IMR-90 (cell line): Measurements from ENCODE around the gene GTF3C6. TPM values are rescaled to one million over a fixed set of nuclear protein-coding genes. Genes with fewer than 3 reads are reported as not detected.
A peak's percentile ranks its signal among the peaks of the same experiment; 100 is the strongest.

Source experiments
- ATAC-seq: fragments of 200-7000 bp; cut with Tn5 transposase; 2 replicates; pipeline ENCODE4 v1.9.1; 2020; ENCODE audit warnings: low read depth, mild to moderate bottlenecking, moderate library complexity
- BruUV-seq: library from RNA; stranded (reverse); fragments of 400-500 nt; replicated peaks from 2 replicates; lab custom pipeline; 2021; lab: Mats Ljungman, UMichigan
- CTCF ChIA-PET: fragments of 300-600 bp; formaldehyde crosslinking; extraction: SDS; loops from one replicate; lab custom pipeline; 2021; ENCODE audit warnings: antibody characterized with exemption; lab: Yijun Ruan, JAX
- POLR2A ChIA-PET: fragments of 300-600 bp; sonication (Branson Sonifier 250); formaldehyde crosslinking; loops from one replicate; lab custom pipeline; 2022; ENCODE audit warnings: antibody characterized with exemption; ENCODE audit not compliant: unreplicated experiment; lab: Charles Lee
- DNase-seq: peaks from one replicate; pipeline ENCODE4 v3.0.0; 2013
- H2AFZ ChIP-seq: replicated peaks from 2 replicates; pipeline ENCODE3; 2013; ENCODE audit warnings: low read length, mild to moderate bottlenecking; ENCODE audit not compliant: poor library complexity
- H2AK5ac ChIP-seq: 2 replicates; pipeline ENCODE4 v1.6.1; 2013; ENCODE audit warnings: low read depth, low read length, inconsistent platforms
- H2AK9ac ChIP-seq: replicated peaks from 2 replicates; pipeline ENCODE3; 2013; ENCODE audit warnings: mild to moderate bottlenecking, low read depth, low read length, moderate library complexity; ENCODE audit not compliant: poor library complexity
- H2BK120ac ChIP-seq: 2 replicates; pipeline ENCODE4 v1.6.1; 2013; ENCODE audit warnings: low read depth, low read length, inconsistent platforms
- H2BK15ac ChIP-seq: 3 replicates; pipeline ENCODE4 v1.6.1; 2013; ENCODE audit warnings: low read depth, low read length, inconsistent platforms
- H2BK20ac ChIP-seq: 2 replicates; pipeline ENCODE4 v1.6.1; 2013; ENCODE audit warnings: low read depth, mild to moderate bottlenecking, inconsistent platforms, low read length, moderate library complexity
- H2BK5ac ChIP-seq: 2 replicates; pipeline ENCODE4 v1.6.1; 2013; ENCODE audit warnings: mild to moderate bottlenecking, low read depth, low read length, inconsistent platforms; ENCODE audit not compliant: poor library complexity, severe bottlenecking
- H3K14ac ChIP-seq: replicated peaks from 2 replicates; pipeline ENCODE4 v1.6.1; 2013; ENCODE audit warnings: low read depth, low read length, inconsistent platforms
- H3K18ac ChIP-seq: 2 replicates; pipeline ENCODE4 v1.6.1; 2013; ENCODE audit warnings: low read depth, low read length, control low read depth
- H3K23ac ChIP-seq: 2 replicates; pipeline ENCODE4 v1.6.1; 2013; ENCODE audit warnings: low read depth, low read length, inconsistent platforms
- H3K27ac ChIP-seq: 2 replicates; pipeline ENCODE4 v1.5.1; 2013; ENCODE audit warnings: mild to moderate bottlenecking, control low read depth, low read length; ENCODE audit not compliant: insufficient read depth
- H3K27me3 ChIP-seq: 2 replicates; pipeline ENCODE4 v1.6.1; 2013; ENCODE audit warnings: low read length; ENCODE audit not compliant: control insufficient read depth, insufficient read depth
- H3K36me3 ChIP-seq: 2 replicates; pipeline ENCODE4 v1.6.1; 2013; ENCODE audit warnings: low read length, mixed read lengths; ENCODE audit not compliant: control insufficient read depth, insufficient read depth
- H3K4ac ChIP-seq: 2 replicates; pipeline ENCODE4 v1.6.1; 2013; ENCODE audit warnings: low read depth, low read length, inconsistent platforms
- H3K4me1 ChIP-seq: 2 replicates; pipeline ENCODE4 v1.6.1; 2013; ENCODE audit warnings: low read length, mixed read lengths; ENCODE audit not compliant: control insufficient read depth, insufficient read depth
- H3K4me2 ChIP-seq: 2 replicates; pipeline ENCODE4 v1.6.1; 2013; ENCODE audit warnings: low read depth, mild to moderate bottlenecking, control low read depth, low read length, moderate library complexity
- H3K4me3 ChIP-seq: 2 replicates; pipeline ENCODE4 v1.5.1; 2013; ENCODE audit warnings: low read depth, mild to moderate bottlenecking, control low read depth, low read length, moderate library complexity; ENCODE audit not compliant: insufficient read depth
- H3K56ac ChIP-seq: 2 replicates; pipeline ENCODE4 v1.6.1; 2013; ENCODE audit warnings: low read length, inconsistent platforms; ENCODE audit not compliant: insufficient read depth; ENCODE audit errors: extremely low read depth
- H3K79me1 ChIP-seq, 2 experiments: 2 replicates each; pipeline ENCODE4 v1.6.1; 2013; ENCODE audit warnings: low read length in 2 of 2, inconsistent platforms in 1 of 2, low read depth in 1 of 2
- H3K9ac ChIP-seq: 2 replicates; pipeline ENCODE4 v1.6.1; 2013; ENCODE audit warnings: low read depth, low read length, control low read depth
- H3K9me1 ChIP-seq: 2 replicates; pipeline ENCODE4 v1.6.1; 2013; ENCODE audit warnings: low read length, inconsistent platforms; ENCODE audit not compliant: insufficient read depth
- H3K9me3 ChIP-seq: 2 replicates; pipeline ENCODE4 v1.6.1; 2013; ENCODE audit warnings: low read length; ENCODE audit not compliant: control insufficient read depth, insufficient read depth
- H4K20me1 ChIP-seq: 2 replicates; pipeline ENCODE4 v1.6.1; 2013; ENCODE audit warnings: low read length, inconsistent platforms; ENCODE audit not compliant: insufficient read depth
- H4K5ac ChIP-seq: 2 replicates; pipeline ENCODE4 v1.6.1; 2013; ENCODE audit warnings: mild to moderate bottlenecking, low read depth, low read length, control low read depth
- H4K8ac ChIP-seq, 2 experiments: 2 replicates each; pipeline ENCODE4 v1.6.1; 2013; ENCODE audit warnings: low read depth in 2 of 2, low read length in 2 of 2, control low read depth in 1 of 2, inconsistent platforms in 1 of 2
- H4K91ac ChIP-seq: 2 replicates; pipeline ENCODE4 v1.6.1; 2013; ENCODE audit warnings: low read depth, low read length, inconsistent platforms; ENCODE audit not compliant: insufficient read depth
- BHLHE40 ChIP-seq: fragments of 150-350 bp; IDR thresholded peaks from 2 replicates; pipeline ENCODE4 v1.6.1; 2016; ENCODE audit warnings: mild to moderate bottlenecking, low read depth, low read length
- CEBPB ChIP-seq: IDR thresholded peaks from 2 replicates; pipeline ENCODE4 v1.6.1; 2012; ENCODE audit warnings: low read depth, low read length, improper control_type of control experiment
- MAZ ChIP-seq: IDR thresholded peaks from 2 replicates; pipeline ENCODE4 v1.6.1; 2012; ENCODE audit warnings: low read depth, mild to moderate bottlenecking, low read length, improper control_type of control experiment, moderate library complexity, borderline replicate concordance
- NFE2L2 ChIP-seq: fragments of 150-350 bp; IDR thresholded peaks from 2 replicates; pipeline ENCODE4 v1.6.1; 2016; ENCODE audit warnings: low read depth, mild to moderate bottlenecking, low read length
- RCOR1 ChIP-seq: IDR thresholded peaks from 2 replicates; pipeline ENCODE4 v1.6.1; 2012; ENCODE audit warnings: mild to moderate bottlenecking, low read length, improper control_type of control experiment; ENCODE audit not compliant: insufficient replicate concordance
- WGBS, 2 experiments: methylation state at CpG; one replicate each; pipeline versions ENCODE4 v1.1.5 to v1.1.7; 2013; ENCODE audit warnings: missing lambda C conversion rate in 2 of 2; ENCODE audit not compliant: insufficient read length in 1 of 2; ENCODE audit errors: extremely low coverage in 2 of 2; 5-methylcytosine and 5-hydroxymethylcytosine counted together
- dilution Hi-C: fragments of 300-500 bp; cut with HindIII; formaldehyde crosslinking; loops from one replicate; pipeline ENCODE4 v1.14.3; 2018; ENCODE audit warnings: low sequenced_read_pairs; ENCODE audit not compliant: unreplicated experiment
- in situ Hi-C: fragments of 300-500 bp; cut with MboI; formaldehyde crosslinking; loops from 3 replicates; pipeline ENCODE4 v1.14.3; 2019; ENCODE audit warnings: low sequenced_read_pairs, inconsistent platforms, mixed read lengths
- intact Hi-C: fragments of 100-400 bp; cut with micrococcal nuclease; formaldehyde crosslinking; loops from 2 replicates; pipeline ENCODE4 v1.10.0; 2022
- polyA plus RNA-seq, 3 experiments: library from polyadenylated mRNA; depleted of rRNA; stranded (reverse); fragments of >200 nt; gene quantifications; 2 replicates each; pipeline ENCODE4 v1.2.3, GENCODE V29; 2012; ENCODE audit warnings: low replicate concordance in 1 of 3
- total RNA-seq: library from RNA; depleted of rRNA; stranded (reverse); fragments of >200 nt; gene quantifications from 2 replicates; pipeline ENCODE4 v1.2.3, GENCODE V29; 2012
- TF ChIP-seq, protein P1 (sequence below): fragments of 150-350 bp; IDR thresholded peaks from 2 replicates; pipeline ENCODE4 v1.6.1; 2016; ENCODE audit warnings: low read depth, mild to moderate bottlenecking, low read length, moderate library complexity, borderline replicate concordance

Gene GTF3C6
- total and polyA plus RNA-seq, 2 of the 4 experiments (the other 2 are of a cell fraction), result 10.4 to 40.5 TPM

DNA sequence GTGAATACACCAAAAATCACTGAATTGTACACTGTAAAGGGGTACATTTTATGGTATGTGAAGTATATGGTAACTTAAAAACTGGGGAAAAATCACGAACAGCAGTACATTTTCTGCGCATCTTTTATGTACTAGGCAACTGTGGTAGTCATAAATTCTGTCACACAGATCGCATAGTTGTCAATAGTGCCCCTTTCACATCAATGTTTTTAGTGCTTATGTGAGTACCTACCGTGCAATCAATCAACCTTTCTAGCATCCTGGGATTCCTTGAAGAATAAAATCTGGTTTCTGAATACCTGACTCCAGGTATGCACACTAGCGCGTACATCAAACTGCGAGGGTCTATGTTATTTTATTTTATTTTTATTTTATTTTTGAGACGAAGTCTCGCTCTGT is 22.7 kb downstream of the GTF3C6 start:
- DNase-seq, result no peak
- intact Hi-C loops, result no loop called here
- dilution Hi-C loops, result no loop called here

More for the DNA sequence above, 22.7 kb downstream of the GTF3C6 start:
- Histone ChIP-seq H3K14ac (peak overlapping the region; percentile 99), H3K79me1 (peaks cover 21 to 38% of the 10 kb centered on the region in 2 experiments), H2AFZ (no peak overlapping the region), H2AK5ac (peak overlapping the region; percentile 93), H3K27ac (peak overlapping the region; percentile 2), H3K9ac (peak overlapping the region; percentile 92), H4K91ac (peak overlapping the region; percentile 57; the same call in 1 of the 2 replicates), H3K9me3 (no peaks in the 10 kb centered on the region), H2BK15ac (no peak overlapping the region), H2BK120ac (no peak overlapping the region), H3K4me1 (peaks cover 3% of the 10 kb centered on the region; the same call in 1 of the 2 replicates), H2BK20ac (no peak overlapping the region), H3K27me3 (no peaks in the 10 kb centered on the region), H2AK9ac (no peak overlapping the region), H4K5ac (peak overlapping the region; percentile 97), H3K23ac (peak overlapping the region; percentile 91), H3K4me3 (peak overlapping the region; percentile 97), H3K36me3 (peaks cover 5% of the 10 kb centered on the region; the same call in 1 of the 2 replicates), H3K4ac (peak overlapping the region; percentile 91), H3K56ac (peak overlapping the region; percentile 86), H2BK5ac (peak overlapping the region; percentile 60), H3K18ac (no peak overlapping the region), H3K9me1 (no peaks in the 10 kb centered on the region), H3K4me2 (peak overlapping the region; percentile 98), H4K8ac (peak overlapping the region; percentile 53 to 96), H4K20me1 (no peaks in the 10 kb centered on the region)
- no CpG with 5 or more reads among the region's 9 CpGs for WGBS, 2 experiments
- BruUV-seq, result TSS peak; percentile 69
- in situ Hi-C loops, result no loop called here
- ATAC-seq, result no peak
- CTCF ChIA-PET, result interaction anchor here (2.2 kb wide), 1 partner anchor 30 kb away, joined by 10 read pairs; no protein-coding TSS in a partner anchor
- POLR2A ChIA-PET, result no interaction called here
- TF ChIP-seq RCOR1 (no peak), NFE2L2 (no peak), MAZ (no peak), BHLHE40 (no peak), CEBPB (no peak)
- TF ChIP-seq, protein P1, sequence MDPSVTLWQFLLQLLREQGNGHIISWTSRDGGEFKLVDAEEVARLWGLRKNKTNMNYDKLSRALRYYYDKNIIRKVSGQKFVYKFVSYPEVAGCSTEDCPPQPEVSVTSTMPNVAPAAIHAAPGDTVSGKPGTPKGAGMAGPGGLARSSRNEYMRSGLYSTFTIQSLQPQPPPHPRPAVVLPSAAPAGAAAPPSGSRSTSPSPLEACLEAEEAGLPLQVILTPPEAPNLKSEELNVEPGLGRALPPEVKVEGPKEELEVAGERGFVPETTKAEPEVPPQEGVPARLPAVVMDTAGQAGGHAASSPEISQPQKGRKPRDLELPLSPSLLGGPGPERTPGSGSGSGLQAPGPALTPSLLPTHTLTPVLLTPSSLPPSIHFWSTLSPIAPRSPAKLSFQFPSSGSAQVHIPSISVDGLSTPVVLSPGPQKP, result no peak
